DMS153 treated with DMSO at 0.1 percent for 48 hours (cell line): Measurements from ENCODE around the gene GRIK5.
"Not testable (repeated sequence)": the region's sequence is repeated elsewhere in the genome, so short reads cannot be mapped to it uniquely, and the experiment has no call there.

ENCODE experiments used
- DNase-seq: peaks from one replicate; lab custom pipeline; 2025; ENCODE audit not compliant: unreplicated experiment; lab: John Stamatoyannopoulos, UW

GRIK5 gene

GRCh38 chr19:41994521-41994971 lies 75.5 kb downstream of the GRIK5 start:
- DNase-seq = no peak

DNA sequence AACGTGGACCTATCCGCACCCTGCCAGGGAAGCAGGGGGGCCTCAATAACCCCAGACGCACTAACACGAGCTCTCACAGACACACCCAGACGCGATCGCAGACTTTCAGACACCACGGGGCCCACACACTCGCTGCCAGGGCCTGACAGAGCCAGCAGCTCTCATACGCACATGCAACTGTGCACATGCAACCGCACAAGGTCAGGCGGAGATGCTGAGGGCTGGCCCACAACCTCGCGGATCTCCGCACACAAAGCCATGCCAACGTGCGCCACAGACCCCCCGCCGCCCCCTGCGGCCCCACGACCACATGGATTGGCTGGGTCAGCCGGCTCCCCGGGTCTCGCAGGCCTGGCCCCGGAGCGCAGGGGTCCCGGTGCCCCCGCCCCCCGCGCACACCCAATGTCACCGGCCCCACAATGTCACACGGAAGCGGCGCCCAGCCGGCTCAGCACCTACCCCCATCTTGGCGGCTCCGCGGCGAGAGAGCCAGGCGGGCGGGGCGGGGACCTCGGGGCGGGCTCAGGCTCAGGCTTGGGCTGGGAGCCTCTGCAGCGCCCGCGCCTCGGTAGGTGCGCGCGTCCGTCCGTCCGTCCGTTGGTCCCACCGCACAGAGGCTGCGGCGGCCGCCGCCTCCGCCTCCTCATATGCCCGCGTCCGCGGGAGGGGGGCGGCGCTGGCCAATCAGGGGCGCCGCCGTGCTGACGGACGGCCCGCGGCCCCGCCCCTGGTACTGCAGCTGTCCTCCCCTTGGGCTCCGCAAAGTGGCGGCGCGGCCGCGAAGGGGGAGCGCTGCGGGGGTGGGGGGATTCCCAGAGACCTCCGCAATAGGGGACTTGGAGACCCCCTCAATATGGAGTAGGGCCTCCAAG lies 76.2 kb downstream of the GRIK5 start, which contains the start of gene ATP1A3:
ATP1A3 (minus strand) TSS at position 619 of the 872 bp plus-strand sequence; CDS start at position 465, 154 bp downstream.
- peak; percentile 45 for DNase-seq

DNA sequence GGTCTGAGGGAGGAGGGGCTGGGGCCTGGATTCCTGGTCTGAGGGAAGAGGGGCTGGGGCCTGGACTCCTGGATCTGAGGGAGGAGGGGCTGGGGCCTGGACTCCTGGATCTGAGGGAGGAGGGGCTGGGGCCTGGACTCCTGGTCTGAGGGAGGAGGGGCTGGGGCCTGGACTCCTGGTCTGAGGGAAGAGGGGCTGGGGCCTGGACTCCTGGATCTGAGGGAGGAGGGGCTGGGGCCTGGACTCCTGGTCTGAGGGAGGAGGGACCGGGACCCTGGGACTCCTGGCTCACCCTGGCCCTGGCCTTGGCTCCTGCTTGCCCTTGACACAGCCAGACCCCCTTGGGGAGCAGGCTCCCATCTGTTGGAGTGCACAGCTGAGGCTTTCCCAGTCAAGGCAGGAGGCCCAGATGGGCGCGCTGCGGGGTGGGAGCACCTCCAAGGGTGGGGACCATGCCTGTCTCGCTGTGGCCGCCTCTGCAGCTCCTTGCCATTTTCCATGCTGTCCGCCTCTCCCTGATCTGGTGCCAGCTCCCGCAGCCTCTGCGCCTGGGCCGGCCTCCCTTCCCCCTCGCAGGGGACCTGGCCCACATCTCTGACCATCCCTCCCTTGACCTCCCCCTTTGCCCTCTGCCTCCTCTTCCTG lies 78.0 kb downstream of the GRIK5 start:
- DNase-seq = not testable (repeated sequence)

- no peak for DNase-seq
Measured at GRCh38 chr19:41991025-41991424, 79.0 kb downstream of the GRIK5 start.

DNA sequence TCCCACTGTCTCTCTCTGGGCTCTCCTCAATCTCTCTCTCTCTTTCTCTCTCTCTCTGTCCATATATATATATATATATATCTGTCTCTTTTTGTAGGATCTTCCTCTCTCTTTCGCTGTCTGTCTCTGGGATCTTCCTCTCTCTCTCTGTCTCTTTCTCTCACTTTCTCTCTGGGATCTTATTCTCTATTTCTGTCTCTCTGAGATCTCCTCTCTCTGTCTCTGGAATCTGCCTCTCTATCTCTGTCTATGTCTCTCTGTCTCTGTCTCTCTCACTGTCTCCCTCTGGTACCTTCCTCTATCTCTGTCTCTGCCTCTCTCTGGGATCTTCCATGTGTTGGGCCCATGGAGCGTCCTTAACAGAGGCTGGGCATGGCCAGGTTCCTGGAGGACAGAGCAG lies 79.4 kb downstream of the GRIK5 start:
- DNase-seq = no peak

- DNase-seq = no peak
Measured at GRCh38 chr19:41990028-41990427, 80.0 kb downstream of the GRIK5 start.

- DNase-seq = no peak
Measured at GRCh38 chr19:41988947-41989346, 81.1 kb downstream of the GRIK5 start.

GRCh38 chr19:41987141-41987860 lies 82.7 kb downstream of the GRIK5 start:
- no peak for DNase-seq

DNA sequence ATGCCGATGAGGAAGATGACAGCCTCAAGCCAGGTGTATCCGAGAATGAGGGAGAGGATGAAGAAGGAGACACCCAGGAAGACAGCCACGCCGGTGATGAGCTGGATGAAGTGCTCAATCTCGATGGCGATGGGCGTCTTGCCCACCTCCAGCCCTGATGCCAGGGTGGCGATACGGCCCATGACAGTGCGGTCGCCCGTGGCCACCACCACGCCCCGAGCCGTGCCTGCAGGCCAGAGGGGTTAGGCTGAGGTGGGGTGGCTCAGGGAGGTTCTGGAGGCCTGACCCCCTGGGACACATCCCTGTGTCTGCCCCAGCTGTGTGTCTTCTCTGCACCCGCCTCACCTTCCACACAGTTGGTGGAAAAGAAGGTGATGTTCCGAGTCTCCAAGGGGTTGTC lies 85.0 kb downstream of the GRIK5 start:
- no peak for DNase-seq

GRCh38 chr19:41981724-41982123 lies 88.3 kb downstream of the GRIK5 start:
- no peak for DNase-seq

- DNase-seq = no peak
Measured at GRCh38 chr19:41978470-41978869, 91.5 kb downstream of the GRIK5 start.

DNA sequence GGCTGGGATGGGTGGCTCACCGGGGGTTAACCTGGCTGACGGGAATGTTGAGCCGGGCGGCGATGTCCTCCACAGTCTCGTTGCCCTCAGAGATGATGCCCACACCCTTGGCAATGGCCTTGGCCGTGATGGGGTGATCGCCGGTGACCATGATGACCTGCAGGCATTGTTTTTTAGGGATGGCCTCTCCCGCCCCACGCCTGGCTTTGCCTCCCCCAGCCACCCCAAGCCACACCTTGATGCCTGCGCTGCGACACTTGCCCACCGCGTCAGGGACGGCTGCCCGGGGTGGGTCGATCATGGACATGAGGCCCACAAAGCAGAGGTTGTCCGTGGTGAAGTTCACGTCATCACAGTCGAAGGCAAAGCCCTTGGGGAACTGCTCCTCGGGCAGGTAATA lies 92.1 kb downstream of the GRIK5 start:
- DNase-seq = no peak

DNA sequence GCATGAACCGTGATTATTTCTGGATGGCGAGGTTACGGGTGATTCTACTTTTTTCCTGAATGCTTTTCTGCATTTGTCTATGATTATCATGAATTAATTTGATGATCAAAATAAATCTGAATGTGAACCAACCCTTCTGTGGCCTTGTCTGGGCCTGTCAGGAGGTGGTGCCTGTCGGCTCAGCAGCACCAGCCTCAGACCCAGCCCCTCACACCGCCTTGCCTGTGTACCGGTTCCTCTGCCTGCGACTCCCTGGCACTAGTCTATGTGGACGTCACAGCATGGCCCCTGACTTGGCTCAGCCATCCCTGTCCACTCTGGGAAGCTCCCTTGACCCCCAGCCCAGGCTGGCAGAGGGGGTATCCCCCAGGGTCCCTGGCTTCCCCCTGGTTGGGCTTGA lies 95.4 kb downstream of the GRIK5 start:
- DNase-seq = no peak

GRCh38 chr19:41971363-41971762 lies 98.6 kb downstream of the GRIK5 start:
- no peak for DNase-seq

- no peak for DNase-seq
Measured at GRCh38 chr19:41969772-41970458, 100.1 kb downstream of the GRIK5 start.

GRCh38 chr19:41968751-41969595 lies 101.0 kb downstream of the GRIK5 start:
- no peak for DNase-seq

GRCh38 chr19:41967054-41967783 lies 102.8 kb downstream of the GRIK5 start:
- no peak for DNase-seq

DNA sequence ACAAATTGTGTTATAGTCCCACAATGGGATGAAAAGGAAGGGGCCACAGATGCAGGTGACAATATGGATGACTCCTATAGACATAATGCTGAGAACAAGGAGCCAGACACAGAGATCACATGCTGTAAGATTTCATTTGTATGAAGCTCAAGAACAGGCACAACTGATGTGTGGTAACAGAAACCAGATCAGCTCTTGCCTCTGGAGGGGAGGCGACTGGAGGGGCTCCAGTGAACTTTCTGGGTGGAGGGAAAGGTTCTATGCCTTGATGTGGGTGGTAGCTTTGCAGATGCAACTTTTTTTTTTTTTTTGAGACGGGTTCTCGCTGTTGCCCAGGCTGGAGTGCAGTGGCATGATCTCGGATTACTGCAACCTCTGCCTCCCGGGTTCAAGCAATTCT lies 104.9 kb downstream of the GRIK5 start:
- no peak for DNase-seq

- DNase-seq = no peak
Measured at GRCh38 chr19:41960973-41961372, 109.0 kb downstream of the GRIK5 start.
